Mucosa of rectum (tissue), 2 donors: ENCODE measurements around the gene COMMD9.

Experiments
- H3K27ac ChIP-seq, 2 donors: one replicate each; pipeline ENCODE4 v1.7.0; 2013; ENCODE audit warnings: inconsistent platforms in 2 of 2, low read depth in 2 of 2, low read length in 2 of 2
- H3K27me3 ChIP-seq, 2 donors: one replicate each; pipeline ENCODE4 v1.7.0; 2013; ENCODE audit warnings: low read length in 2 of 2; ENCODE audit not compliant: control insufficient read depth in 2 of 2, insufficient read depth in 2 of 2
- H3K36me3 ChIP-seq, 2 donors: one replicate each; pipeline ENCODE4 v1.7.0; 2013; ENCODE audit warnings: low read length in 2 of 2; ENCODE audit not compliant: control insufficient read depth in 2 of 2, insufficient read depth in 2 of 2
- H3K4me1 ChIP-seq, 2 donors: one replicate each; pipeline ENCODE4 v1.7.0; 2013; ENCODE audit warnings: low read length in 2 of 2, mild to moderate bottlenecking in 1 of 2; ENCODE audit not compliant: control insufficient read depth in 2 of 2, insufficient read depth in 2 of 2
- H3K4me3 ChIP-seq, 2 donors: one replicate each; pipeline ENCODE4 v1.7.0; 2013; ENCODE audit warnings: low read length in 2 of 2
- H3K9ac ChIP-seq, 2 donors: one replicate each; pipeline ENCODE4 v1.7.0; 2013; ENCODE audit warnings: low read length in 2 of 2, low read depth in 1 of 2, mild to moderate bottlenecking in 1 of 2
- H3K9me3 ChIP-seq, 2 donors: one replicate each; pipeline ENCODE4 v1.7.0; 2013; ENCODE audit warnings: low read length in 2 of 2; ENCODE audit not compliant: control insufficient read depth in 2 of 2
- donor health status: healthy.
- donor health status: Normal muscosa, but diverticular disease.

The COMMD9 gene

DNA sequence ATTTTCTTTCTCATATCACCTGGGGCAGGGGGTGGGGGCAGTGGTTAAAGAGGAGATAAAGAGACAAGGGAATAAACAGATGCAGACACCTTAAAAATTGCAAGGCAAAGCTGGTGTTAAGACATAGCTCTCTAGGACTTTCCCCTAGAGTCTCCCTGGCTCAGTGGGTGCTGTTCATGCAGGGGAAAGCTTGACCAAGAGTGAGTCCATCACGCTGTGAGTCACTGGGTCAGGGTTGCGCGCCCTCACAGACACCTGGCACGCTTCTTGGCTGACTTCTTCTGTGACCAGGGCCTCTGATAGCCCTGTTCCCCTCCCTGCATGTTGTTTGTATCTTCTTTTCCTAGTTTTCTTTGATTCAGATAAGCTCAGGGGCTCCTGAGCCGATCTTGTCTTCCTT lies 31.9 kb downstream of the COMMD9 start:
- H3K27ac ChIP-seq, result no peak overlapping the region
- no peaks in the 10 kb centered on the region for H3K9me3 ChIP-seq
- no peaks in the 10 kb centered on the region for H3K36me3 ChIP-seq
- H3K4me1 ChIP-seq, result no peaks in the 10 kb centered on the region
- H3K27me3 ChIP-seq, result peaks cover 0 to 6% of the 10 kb centered on the region in 2 donors
- H3K9ac ChIP-seq, result no peak overlapping the region
- no peak overlapping the region for H3K4me3 ChIP-seq

DNA sequence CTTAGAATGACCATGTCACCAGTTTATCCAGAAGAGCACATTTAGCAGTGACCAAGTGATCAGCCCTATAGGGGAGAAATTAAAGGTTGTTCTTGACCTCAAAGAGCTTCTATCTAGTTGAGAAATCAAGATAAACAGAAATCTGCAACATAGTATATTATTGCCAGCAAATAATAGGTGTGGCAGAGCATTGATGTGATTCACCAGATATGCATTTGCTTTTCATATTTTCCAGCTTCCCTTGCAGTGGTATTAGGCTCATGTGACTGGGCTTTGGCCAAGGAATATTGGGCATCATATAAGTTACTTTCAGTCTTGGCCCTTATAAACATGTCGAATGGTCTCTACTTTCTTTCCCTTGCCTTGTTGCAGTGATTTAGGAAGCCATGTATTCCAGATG lies 34.5 kb downstream of the COMMD9 start:
- H3K27me3 ChIP-seq, result peaks cover 3 to 10% of the 10 kb centered on the region in 2 donors
- H3K4me1 ChIP-seq, result no peaks in the 10 kb centered on the region
- H3K9me3 ChIP-seq, result no peaks in the 10 kb centered on the region
- no peaks in the 10 kb centered on the region for H3K36me3 ChIP-seq
- H3K9ac ChIP-seq, result no peak overlapping the region
- H3K4me3 ChIP-seq, result no peak overlapping the region
- H3K27ac ChIP-seq, result no peak overlapping the region

DNA sequence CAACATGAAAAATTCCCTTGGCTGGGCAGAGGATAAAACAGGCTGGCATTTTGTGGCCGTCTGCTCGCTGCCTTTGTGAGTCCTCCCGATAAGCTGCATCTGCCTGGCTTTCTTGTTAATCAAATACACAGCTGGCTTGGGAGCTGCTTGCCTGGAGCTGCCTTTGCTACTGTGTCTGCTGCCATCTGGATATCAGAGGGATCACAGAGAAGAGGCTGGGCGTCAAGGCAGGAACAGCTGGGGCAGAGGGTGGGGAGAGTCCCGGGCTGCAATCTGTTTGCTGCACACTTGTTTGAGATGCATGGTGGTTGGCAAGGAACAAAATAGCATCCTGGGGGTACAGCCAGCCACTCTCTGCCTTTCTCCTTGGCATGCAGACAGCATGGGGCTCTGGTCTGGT lies 36.0 kb downstream of the COMMD9 start:
- Histone ChIP-seq H3K9me3 (no peaks in the 10 kb centered on the region), H3K36me3 (no peaks in the 10 kb centered on the region), H3K4me3 (no peak overlapping the region), H3K4me1 (no peaks in the 10 kb centered on the region), H3K27ac (no peak overlapping the region), H3K27me3 (peaks cover 3 to 6% of the 10 kb centered on the region in 2 donors), H3K9ac (no peak overlapping the region)

DNA sequence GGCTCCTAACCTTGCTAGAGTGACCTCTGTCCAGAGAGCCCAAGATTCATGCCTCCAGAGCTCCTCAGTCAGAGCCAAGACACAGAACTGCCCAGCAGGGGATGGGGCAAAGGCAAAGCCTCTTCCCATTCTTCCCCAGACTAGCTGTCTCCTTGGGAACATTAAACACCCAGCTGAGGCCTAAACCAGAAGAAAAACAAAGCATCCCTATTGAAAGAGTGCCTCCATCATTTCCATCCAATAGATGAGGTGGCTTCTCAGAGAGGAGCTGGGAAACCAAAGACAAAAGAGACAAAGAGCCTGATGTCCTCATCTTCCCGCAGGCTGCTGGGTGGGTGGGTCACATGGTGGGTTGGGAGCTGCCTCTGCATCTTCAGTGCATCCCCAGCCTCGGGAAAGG lies 37.4 kb downstream of the COMMD9 start:
- no peak overlapping the region for H3K9ac ChIP-seq
- H3K27ac ChIP-seq, result no peak overlapping the region
- no peaks in the 10 kb centered on the region for H3K4me1 ChIP-seq
- no peak overlapping the region for H3K4me3 ChIP-seq
- no peaks in the 10 kb centered on the region for H3K36me3 ChIP-seq
- no peaks in the 10 kb centered on the region for H3K9me3 ChIP-seq
- H3K27me3 ChIP-seq, result peaks cover 3 to 4% of the 10 kb centered on the region in 2 donors

DNA sequence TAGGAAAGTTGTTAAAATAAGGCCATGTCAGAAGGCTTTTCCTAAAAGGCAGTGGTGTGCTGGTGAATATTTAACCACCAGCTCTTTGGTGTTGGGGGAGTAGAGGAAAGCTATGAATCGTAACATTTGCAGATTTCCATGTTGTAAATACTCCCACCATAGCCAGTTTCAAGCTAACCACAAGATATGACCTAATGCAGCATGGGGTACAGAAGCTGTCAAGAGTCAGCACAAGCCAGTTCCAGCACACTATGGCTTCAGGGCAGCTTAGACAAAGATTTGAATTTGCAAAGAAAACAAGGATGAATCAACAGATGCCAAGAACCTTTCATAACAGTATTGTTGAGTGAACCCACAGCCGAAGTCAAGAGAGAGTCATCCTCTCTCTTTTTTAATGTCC lies 40.0 kb downstream of the COMMD9 start:
- Histone ChIP-seq H3K9me3 (no peaks in the 10 kb centered on the region), H3K36me3 (no peaks in the 10 kb centered on the region), H3K4me3 (no peak overlapping the region), H3K27ac (no peak overlapping the region), H3K4me1 (no peaks in the 10 kb centered on the region), H3K27me3 (peaks cover 3 to 4% of the 10 kb centered on the region in 2 donors), H3K9ac (no peak overlapping the region)

DNA sequence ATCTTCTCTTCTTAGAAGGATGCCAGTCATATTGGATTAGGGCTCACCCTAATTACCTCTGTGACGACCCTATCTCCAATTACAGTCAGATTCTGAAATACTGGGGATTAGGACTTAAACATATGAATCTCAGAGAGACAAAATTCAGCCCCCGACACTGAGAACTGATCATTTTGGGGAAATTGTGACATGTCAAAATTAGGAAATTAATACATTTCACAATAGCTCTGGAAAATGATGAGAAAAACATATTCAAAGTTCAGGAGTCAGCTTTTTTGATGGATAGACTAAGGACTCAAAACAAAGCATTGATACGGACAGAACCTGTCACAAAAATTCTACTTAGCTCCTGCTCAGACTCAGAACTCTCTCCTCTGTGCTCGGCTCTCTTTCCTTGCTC lies 40.8 kb downstream of the COMMD9 start:
- Histone ChIP-seq H3K27ac (no peak overlapping the region), H3K9me3 (no peaks in the 10 kb centered on the region), H3K9ac (no peak overlapping the region), H3K4me3 (no peak overlapping the region), H3K27me3 (peaks cover 3 to 4% of the 10 kb centered on the region in 2 donors), H3K4me1 (no peaks in the 10 kb centered on the region), H3K36me3 (no peaks in the 10 kb centered on the region)

DNA sequence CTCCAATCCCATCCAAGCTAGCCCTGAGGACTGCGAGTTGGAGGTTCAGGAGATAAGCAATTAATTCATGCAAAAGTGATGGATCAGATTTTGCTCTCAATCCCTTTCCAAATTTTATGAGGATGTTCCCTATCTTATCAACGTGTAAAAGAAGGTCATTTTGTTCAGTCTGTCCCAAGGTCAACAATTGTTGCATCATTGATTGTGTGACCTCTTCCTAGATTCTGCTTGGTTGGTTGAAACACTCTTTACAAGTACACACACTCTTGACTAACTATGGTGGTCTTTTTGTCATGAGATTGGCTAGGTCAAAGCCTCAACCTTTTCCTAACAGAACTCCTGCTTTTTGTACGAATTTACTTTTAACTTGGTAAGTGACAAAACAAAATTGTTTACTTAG lies 41.7 kb downstream of the COMMD9 start:
- H3K9ac ChIP-seq, result no peak overlapping the region
- H3K27me3 ChIP-seq, result peaks cover 4 to 8% of the 10 kb centered on the region in 2 donors
- H3K9me3 ChIP-seq, result no peaks in the 10 kb centered on the region
- H3K4me3 ChIP-seq, result no peak overlapping the region
- no peaks in the 10 kb centered on the region for H3K4me1 ChIP-seq
- H3K36me3 ChIP-seq, result no peaks in the 10 kb centered on the region
- no peak overlapping the region for H3K27ac ChIP-seq

DNA sequence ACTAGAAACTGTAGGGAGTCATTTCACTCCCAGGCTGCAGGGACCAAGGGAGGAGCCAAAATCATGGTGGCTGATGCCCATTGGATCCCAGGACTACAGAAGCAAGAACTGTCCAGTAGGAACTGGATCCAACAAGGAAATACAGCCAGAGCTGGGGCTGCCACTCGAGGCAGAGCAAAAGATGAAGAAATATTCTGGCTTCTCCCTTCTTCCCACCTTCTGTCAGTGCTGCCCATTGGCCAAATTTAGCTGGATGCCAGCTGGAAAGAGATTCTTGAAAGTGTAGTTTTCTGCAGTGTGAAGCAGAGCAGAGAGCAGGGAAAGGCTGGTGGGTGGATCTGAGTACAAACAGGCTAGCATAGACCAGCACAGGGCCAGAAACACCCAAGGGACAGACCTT lies 45.6 kb downstream of the COMMD9 start:
- H3K4me1 ChIP-seq, result no peaks in the 10 kb centered on the region
- H3K36me3 ChIP-seq, result no peaks in the 10 kb centered on the region
- no peak overlapping the region for H3K4me3 ChIP-seq
- peaks cover 0 to 5% of the 10 kb centered on the region in 2 donors for H3K27me3 ChIP-seq
- no peak overlapping the region for H3K9ac ChIP-seq
- no peaks in the 10 kb centered on the region for H3K9me3 ChIP-seq
- H3K27ac ChIP-seq, result no peak overlapping the region

DNA sequence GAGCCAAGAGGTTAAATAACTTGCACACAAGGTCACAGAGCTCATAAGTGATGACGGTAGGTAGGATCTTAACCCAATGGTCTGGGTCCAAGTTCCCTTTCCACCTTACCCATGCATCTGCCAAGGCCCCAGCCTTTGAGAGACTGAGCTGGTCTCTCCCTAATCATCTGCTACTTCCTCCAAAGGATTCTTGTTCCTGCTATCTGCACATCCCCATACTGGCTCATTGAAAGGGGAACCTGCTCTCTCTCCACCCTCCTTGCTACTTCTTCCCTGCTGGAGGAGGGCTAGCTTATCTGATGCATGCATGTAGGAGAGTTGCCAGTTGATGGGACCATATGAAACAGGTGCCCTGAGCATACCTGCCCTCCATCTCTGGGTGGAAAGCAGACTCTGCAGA lies 47.7 kb downstream of the COMMD9 start:
- Histone ChIP-seq H3K4me3 (no peak overlapping the region), H3K27ac (no peak overlapping the region), H3K27me3 (peaks cover 0 to 5% of the 10 kb centered on the region in 2 donors), H3K9ac (no peak overlapping the region), H3K36me3 (no peaks in the 10 kb centered on the region), H3K4me1 (no peaks in the 10 kb centered on the region), H3K9me3 (no peaks in the 10 kb centered on the region)

DNA sequence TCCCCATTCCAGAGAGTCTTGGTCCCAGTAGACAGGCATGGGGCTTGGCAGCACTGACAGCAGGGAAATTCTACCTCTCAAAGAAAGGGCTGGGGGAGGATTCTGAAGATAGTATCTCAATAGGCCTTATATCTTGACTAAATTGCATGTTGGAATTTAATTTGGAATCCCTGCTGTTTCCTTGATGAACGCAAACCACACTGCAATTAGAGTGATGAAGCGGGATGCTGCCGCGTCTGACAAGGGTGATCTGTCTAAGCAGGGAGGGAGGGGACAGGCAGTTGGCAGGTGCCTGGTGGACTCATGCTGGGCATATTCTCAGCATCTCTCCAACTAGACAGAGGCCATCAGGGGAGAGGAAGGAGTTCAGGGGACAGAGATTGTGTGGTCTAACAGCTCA lies 48.4 kb downstream of the COMMD9 start:
- Histone ChIP-seq H3K27ac (no peak overlapping the region), H3K27me3 (peaks cover 0 to 5% of the 10 kb centered on the region in 2 donors), H3K36me3 (no peaks in the 10 kb centered on the region), H3K4me3 (no peak overlapping the region), H3K9me3 (no peaks in the 10 kb centered on the region), H3K4me1 (no peaks in the 10 kb centered on the region), H3K9ac (no peak overlapping the region)

DNA sequence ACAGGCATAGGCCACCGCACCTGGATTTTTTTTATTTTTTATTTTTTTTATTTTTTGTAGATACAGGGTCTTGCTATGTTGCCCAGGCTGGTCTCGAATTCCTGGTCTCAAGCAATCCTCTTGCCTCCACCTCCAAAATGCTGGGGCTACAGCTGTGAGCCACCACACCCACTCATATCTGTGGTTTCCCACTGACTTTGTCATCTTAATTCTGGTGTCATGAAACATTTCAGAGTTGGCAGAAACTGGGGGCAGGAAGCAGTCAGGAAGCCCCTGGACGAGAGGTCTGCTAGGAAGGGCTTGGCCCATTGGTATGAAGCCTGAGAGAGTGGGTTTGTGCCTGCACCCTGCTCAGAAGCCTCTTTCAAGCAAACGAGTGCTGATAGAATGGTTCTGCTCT lies 49.1 kb downstream of the COMMD9 start:
- no peaks in the 10 kb centered on the region for H3K36me3 ChIP-seq
- no peak overlapping the region for H3K4me3 ChIP-seq
- no peaks in the 10 kb centered on the region for H3K4me1 ChIP-seq
- H3K9me3 ChIP-seq, result no peaks in the 10 kb centered on the region
- peaks cover 0 to 5% of the 10 kb centered on the region in 2 donors for H3K27me3 ChIP-seq
- no peak overlapping the region for H3K9ac ChIP-seq
- no peak overlapping the region for H3K27ac ChIP-seq
